WTC11 (cell line): ENCODE measurements around the gene DNTT.

ENCODE experiments used
- CREB1 ChIP-seq: sonication (generic); formaldehyde crosslinking; IDR thresholded peaks from 2 replicates; pipeline ENCODE4 v1.8.0; 2023; ENCODE audit warnings: mild to moderate bottlenecking, missing genetic modification reagents
- CREM ChIP-seq: sonication (generic); formaldehyde crosslinking; IDR thresholded peaks from 2 replicates; pipeline ENCODE4 v1.8.1; 2022; ENCODE audit warnings: mild to moderate bottlenecking, missing genetic modification reagents, moderate library complexity
- GABPB1 ChIP-seq: sonication (generic); formaldehyde crosslinking; IDR thresholded peaks from 2 replicates; pipeline ENCODE4 v1.8.1; 2023; ENCODE audit warnings: mild to moderate bottlenecking, missing genetic modification reagents
- IRF2 ChIP-seq: sonication (generic); formaldehyde crosslinking; IDR thresholded peaks from 2 replicates; pipeline ENCODE4 v1.8.0; 2022; ENCODE audit warnings: low read depth, missing genetic modification reagents, borderline replicate concordance
- JUN ChIP-seq: sonication (generic); formaldehyde crosslinking; IDR thresholded peaks from 2 replicates; pipeline ENCODE4 v1.8.0; 2023; ENCODE audit warnings: mild to moderate bottlenecking, missing genetic modification reagents
- TCF7 ChIP-seq: sonication (generic); formaldehyde crosslinking; IDR thresholded peaks from 2 replicates; pipeline ENCODE4 v1.8.0; 2022; ENCODE audit warnings: mild to moderate bottlenecking, low read depth, missing genetic modification reagents, moderate library complexity
- TP53 ChIP-seq: sonication (generic); formaldehyde crosslinking; IDR thresholded peaks from 2 replicates; pipeline ENCODE4 v1.8.1; 2023; ENCODE audit warnings: mild to moderate bottlenecking, missing genetic modification reagents
- TF ChIP-seq, protein P1 (sequence below): fragments of 200-600 bp; IDR thresholded peaks from 2 replicates; pipeline ENCODE4 v1.8.0; 2022; ENCODE audit warnings: antibody characterized with exemption
- TF ChIP-seq, protein P2 (sequence below): fragments of 250-450 bp; sonication (Bioruptor Pico); IDR thresholded peaks from 2 replicates; pipeline ENCODE4 v1.9.0; 2021; ENCODE audit warnings: moderate library complexity, mild to moderate bottlenecking, inconsistent platforms, borderline replicate concordance
- TF ChIP-seq, protein P3 (sequence below): sonication (generic); formaldehyde crosslinking; IDR thresholded peaks from 2 replicates; pipeline ENCODE4 v1.8.0; 2023; ENCODE audit warnings: mild to moderate bottlenecking, missing genetic modification reagents
- TF ChIP-seq, protein P4 (sequence below): sonication (generic); formaldehyde crosslinking; IDR thresholded peaks from 2 replicates; pipeline ENCODE4 v1.8.0; 2022; ENCODE audit warnings: mild to moderate bottlenecking, missing genetic modification reagents
- TF ChIP-seq, protein P5 (sequence below): sonication (generic); formaldehyde crosslinking; IDR thresholded peaks from 2 replicates; pipeline ENCODE4 v1.8.0; 2022; ENCODE audit warnings: mild to moderate bottlenecking, missing genetic modification reagents

DNA sequence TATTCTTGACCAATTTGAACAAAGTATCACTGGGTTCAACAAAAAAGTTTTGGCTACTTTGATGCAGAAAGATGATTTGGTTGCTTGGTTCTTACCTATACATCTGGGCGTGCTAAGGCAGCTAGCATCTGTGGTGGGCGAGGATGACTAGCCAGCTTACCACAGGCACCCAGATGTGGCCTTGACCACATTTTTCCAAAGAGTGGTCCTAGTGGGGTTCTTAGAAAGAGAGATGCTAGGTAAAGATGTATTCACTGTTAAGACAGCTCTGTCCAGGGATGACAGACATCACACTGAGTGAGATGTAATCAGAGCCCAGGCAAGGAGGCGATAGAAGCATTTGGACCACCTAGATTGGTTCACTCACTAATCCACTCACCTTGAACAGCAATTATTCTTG lies 785 bp downstream of the DNTT start:
- TF ChIP-seq, protein P1, sequence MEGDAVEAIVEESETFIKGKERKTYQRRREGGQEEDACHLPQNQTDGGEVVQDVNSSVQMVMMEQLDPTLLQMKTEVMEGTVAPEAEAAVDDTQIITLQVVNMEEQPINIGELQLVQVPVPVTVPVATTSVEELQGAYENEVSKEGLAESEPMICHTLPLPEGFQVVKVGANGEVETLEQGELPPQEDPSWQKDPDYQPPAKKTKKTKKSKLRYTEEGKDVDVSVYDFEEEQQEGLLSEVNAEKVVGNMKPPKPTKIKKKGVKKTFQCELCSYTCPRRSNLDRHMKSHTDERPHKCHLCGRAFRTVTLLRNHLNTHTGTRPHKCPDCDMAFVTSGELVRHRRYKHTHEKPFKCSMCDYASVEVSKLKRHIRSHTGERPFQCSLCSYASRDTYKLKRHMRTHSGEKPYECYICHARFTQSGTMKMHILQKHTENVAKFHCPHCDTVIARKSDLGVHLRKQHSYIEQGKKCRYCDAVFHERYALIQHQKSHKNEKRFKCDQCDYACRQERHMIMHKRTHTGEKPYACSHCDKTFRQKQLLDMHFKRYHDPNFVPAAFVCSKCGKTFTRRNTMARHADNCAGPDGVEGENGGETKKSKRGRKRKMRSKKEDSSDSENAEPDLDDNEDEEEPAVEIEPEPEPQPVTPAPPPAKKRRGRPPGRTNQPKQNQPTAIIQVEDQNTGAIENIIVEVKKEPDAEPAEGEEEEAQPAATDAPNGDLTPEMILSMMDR: no peak
- TF ChIP-seq, protein P2, sequence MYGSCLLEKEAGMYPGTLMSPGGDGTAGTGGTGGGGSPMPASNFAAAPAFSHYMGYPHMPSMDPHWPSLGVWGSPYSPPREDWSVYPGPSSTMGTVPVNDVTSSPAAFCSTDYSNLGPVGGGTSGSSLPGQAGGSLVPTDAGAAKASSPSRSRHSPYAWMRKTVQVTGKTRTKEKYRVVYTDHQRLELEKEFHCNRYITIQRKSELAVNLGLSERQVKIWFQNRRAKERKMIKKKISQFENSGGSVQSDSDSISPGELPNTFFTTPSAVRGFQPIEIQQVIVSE (CRISPR knock-in tag): no peak
- TF ChIP-seq TCF7 (CRISPR knock-in tag): no peak
- no peak for TF ChIP-seq CREB1 (CRISPR knock-in tag)
- no peak for TF ChIP-seq IRF2
- TF ChIP-seq, protein P3, sequence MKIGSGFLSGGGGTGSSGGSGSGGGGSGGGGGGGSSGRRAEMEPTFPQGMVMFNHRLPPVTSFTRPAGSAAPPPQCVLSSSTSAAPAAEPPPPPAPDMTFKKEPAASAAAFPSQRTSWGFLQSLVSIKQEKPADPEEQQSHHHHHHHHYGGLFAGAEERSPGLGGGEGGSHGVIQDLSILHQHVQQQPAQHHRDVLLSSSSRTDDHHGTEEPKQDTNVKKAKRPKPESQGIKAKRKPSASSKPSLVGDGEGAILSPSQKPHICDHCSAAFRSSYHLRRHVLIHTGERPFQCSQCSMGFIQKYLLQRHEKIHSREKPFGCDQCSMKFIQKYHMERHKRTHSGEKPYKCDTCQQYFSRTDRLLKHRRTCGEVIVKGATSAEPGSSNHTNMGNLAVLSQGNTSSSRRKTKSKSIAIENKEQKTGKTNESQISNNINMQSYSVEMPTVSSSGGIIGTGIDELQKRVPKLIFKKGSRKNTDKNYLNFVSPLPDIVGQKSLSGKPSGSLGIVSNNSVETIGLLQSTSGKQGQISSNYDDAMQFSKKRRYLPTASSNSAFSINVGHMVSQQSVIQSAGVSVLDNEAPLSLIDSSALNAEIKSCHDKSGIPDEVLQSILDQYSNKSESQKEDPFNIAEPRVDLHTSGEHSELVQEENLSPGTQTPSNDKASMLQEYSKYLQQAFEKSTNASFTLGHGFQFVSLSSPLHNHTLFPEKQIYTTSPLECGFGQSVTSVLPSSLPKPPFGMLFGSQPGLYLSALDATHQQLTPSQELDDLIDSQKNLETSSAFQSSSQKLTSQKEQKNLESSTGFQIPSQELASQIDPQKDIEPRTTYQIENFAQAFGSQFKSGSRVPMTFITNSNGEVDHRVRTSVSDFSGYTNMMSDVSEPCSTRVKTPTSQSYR: no peak
- no peak for TF ChIP-seq GABPB1
- TF ChIP-seq CREM (CRISPR knock-in tag): no peak
- TF ChIP-seq, protein P4, sequence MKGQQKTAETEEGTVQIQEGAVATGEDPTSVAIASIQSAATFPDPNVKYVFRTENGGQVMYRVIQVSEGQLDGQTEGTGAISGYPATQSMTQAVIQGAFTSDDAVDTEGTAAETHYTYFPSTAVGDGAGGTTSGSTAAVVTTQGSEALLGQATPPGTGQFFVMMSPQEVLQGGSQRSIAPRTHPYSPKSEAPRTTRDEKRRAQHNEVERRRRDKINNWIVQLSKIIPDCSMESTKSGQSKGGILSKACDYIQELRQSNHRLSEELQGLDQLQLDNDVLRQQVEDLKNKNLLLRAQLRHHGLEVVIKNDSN (CRISPR knock-in tag): no peak
- TF ChIP-seq, protein P5, sequence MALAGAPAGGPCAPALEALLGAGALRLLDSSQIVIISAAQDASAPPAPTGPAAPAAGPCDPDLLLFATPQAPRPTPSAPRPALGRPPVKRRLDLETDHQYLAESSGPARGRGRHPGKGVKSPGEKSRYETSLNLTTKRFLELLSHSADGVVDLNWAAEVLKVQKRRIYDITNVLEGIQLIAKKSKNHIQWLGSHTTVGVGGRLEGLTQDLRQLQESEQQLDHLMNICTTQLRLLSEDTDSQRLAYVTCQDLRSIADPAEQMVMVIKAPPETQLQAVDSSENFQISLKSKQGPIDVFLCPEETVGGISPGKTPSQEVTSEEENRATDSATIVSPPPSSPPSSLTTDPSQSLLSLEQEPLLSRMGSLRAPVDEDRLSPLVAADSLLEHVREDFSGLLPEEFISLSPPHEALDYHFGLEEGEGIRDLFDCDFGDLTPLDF (CRISPR knock-in tag): no peak
- TF ChIP-seq TP53 (CRISPR knock-in tag): no peak
- no peak for TF ChIP-seq JUN (CRISPR knock-in tag)
